HG02885 (cell line): ENCODE results near the gene CLCN6.

Source experiments
- ATAC-seq: cut with Tn5 transposase; IDR thresholded peaks from one replicate; pipeline ENCODE4 v1.9.1; 2021; ENCODE audit warnings: mild to moderate bottlenecking; ENCODE audit not compliant: unreplicated experiment, poor library complexity

The CLCN6 gene

DNA sequence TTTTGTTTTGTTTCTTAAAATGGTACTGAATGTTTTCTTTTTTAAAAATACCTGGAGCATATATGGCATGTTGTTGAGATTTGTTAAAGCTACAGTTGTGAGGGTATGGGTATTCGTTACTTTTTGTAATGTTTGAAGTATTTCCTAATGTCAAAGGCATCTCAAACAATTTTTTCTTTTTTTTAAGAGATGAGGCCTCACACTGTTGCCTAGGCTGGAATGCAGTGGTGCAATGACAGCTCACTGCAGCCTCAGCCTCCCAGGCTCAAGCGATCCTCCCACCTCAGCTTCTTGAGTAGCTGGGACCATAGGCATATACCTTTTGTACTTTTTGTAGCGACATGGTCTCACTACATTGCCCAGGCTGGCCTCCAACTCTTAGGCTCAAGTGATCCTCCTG lies 16.1 kb downstream of the CLCN6 start:
- ATAC-seq = no peak

DNA sequence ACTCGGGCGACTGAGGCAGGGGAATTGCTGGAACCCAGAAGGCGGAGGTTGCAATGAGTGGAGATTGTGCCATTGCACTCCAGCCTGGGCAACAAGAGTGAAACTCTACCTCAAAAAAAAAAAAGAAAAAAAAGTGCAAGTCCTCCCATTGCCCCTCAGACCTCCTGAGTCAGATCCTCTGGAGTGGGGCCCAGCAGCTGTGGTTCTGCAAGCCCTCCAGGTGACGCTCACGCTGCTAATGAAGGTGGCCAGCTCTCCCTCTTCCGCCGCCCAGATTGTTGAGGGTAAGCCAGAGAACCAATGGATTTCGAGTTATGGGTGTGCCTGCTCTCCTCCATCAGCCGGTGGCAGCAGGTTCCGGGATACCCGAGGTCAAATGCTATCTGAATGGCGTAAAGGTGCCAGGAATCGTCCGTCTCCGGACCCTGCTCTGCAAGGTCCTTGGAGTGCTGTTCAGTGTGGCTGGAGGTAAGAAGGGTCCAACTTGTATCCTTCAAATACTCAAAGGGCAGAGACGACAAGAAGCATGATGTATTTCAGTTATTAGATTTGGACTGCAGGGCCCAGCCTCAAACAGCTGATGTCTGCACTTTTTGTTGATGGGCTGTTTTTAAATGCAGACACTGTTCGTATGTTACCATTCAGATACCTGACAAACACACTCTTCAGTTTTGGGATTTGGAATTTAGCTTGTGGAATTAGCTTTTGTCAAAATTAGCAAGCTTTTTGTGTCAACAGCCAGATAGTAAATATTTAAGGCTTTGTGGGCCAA lies 17.6 kb downstream of the CLCN6 start:
- ATAC-seq = no peak

DNA sequence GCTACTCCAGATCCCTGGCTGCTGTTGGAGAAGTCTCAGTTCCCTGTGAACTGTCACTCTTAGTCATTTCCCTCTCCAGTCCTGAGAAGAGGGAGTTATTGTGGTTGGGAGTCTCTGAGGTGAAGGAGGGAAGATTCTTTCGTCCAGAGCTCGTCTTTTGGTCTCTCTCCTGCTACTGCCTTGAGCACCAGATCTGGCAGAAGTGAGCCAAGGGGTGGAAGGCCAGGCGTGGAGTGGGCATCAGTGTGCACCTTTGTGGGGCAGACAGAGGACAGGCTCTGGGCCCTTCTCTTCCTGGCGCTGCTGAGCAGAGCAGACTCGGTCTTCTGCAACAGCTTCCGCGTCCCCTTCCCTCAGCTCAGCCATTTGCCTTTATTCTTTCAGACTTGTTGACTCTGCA lies 19.1 kb downstream of the CLCN6 start:
- no peak for ATAC-seq

DNA sequence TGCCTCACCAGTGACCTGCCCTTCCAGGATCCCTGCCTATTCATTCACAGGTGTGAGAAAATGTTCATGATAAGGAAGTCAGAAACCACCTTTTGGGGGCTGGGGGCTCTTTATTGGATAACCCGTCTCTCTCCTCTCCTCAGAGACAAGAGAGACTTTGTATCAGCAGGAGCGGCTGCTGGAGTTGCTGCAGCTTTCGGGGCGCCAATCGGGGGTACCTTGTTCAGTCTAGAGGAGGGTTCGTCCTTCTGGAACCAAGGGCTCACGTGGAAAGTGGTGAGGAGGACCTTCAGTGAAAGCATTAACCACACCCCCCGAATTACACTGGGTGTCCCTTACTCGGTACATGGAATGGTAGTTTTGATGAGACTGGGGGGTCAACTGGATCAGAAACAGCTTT lies 21.0 kb downstream of the CLCN6 start:
- no peak for ATAC-seq

DNA sequence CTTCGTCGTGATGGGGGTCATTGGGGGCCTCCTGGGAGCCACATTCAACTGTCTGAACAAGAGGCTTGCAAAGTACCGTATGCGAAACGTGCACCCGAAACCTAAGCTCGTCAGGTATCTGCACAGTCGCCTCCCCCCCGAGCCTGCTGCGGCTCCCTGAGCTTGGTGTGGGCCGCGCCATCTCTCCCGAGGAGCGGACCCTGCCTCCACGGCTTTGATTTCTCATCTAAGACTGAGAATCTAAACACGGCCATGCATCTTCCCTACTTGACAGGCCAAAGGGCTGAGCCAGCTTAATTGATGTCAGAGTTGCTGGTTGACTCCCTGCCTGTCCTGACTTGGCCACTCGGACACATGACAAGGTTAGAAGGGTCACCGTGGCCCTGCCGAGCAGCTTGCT lies 22.5 kb downstream of the CLCN6 start:
- no peak for ATAC-seq

DNA sequence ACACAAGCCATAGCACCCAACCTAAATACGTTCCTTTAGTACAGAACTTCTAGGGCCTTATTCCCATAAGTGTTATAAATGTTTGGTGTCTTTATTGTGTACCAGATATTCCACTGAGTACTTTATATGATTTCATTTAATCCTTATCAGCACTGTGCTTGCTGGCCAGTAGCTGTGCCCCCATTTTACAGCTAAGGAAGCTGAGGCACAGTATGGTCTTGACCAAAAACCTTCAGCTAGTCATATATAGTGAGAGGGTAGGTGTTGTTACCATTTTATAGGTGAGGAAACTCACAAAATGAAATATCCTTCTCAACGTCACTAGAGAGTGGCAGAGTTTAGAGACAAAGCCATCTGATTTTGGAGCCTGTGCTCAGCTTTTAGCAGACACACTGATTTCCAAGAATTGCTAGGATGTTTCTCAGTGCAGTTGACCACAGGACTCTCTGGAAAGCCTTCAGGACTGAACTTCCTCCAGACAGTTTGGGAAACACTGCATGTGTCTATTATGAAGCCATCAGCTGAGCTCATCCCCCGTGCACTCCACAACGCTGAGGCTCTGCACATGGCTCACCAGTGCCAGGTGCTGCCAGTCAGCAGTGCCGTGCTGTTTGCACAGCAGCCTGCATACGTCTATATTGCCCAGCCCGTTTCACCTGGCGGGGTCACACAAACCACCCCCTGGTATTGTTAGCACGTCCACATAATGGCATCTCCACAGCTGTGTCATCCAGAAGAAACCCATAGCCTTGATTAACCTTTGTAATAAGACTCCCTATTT lies 26.1 kb downstream of the CLCN6 start:
- no peak for ATAC-seq

DNA sequence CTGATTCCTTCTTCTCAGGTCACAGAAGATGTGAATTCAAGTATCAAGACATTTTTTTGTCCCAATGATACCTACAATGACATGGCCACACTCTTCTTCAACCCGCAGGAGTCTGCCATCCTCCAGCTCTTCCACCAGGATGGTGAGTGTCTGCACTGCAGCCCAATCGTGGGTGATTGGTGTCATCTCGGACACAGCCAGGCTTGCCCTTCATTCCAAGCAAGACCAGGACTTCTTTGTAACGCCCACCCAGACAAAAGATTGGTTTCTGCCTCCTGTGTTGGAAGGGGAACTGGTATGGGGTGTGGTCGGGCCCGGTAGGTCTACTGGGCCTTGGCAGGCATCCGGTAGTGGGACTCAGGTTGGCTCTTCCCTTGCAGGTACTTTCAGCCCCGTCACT lies 27.5 kb downstream of the CLCN6 start:
- no peak for ATAC-seq

DNA sequence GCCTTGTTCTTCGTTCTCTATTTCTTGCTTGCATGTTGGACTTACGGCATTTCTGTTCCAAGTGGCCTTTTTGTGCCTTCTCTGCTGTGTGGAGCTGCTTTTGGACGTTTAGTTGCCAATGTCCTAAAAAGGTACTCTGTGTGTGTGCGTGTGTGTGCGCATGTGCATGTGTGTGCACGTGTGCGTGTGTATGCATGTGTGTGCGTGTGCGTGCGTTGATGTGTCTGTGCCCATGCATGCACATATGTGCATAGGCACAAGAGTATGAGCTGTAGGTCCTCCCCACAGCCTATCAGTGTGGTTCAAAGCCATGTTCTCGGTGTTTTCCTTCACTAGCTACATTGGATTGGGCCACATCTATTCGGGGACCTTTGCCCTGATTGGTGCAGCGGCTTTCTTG lies 27.9 kb downstream of the CLCN6 start:
- ATAC-seq = no peak

DNA sequence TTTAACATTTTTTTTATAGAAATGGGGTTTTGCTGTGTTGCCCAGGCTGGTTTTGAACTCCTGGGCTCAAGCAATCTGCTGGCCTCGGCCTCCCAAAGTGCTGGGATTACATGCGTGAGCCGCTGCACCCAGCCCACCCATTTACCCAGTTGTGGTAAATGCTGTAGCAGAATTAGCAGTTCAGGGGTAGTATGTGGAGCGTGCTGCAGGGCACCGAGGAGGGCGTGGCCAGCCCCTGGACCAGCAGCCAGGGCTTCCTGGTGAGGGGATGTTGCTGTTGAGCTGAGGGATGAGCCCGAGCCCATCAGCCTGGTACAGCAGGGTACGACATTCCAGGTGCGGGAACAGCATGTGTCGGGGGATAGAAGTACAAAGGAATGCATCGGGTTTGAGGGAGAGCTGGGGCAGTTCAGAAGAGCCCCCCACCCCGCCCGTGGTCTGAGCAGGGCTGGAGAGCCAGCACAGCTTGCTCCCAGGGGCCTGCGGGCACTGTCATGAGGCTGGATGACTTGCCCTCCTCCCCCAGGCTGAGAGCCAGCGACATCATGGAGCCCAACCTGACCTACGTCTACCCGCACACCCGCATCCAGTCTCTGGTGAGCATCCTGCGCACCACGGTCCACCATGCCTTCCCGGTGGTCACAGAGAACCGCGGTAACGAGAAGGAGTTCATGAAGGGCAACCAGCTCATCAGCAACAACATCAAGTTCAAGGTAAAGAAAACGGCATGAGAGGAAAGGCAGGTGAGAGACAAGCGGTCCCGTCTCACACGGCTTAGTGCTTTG lies 29.6 kb downstream of the CLCN6 start:
- ATAC-seq = no peak

DNA sequence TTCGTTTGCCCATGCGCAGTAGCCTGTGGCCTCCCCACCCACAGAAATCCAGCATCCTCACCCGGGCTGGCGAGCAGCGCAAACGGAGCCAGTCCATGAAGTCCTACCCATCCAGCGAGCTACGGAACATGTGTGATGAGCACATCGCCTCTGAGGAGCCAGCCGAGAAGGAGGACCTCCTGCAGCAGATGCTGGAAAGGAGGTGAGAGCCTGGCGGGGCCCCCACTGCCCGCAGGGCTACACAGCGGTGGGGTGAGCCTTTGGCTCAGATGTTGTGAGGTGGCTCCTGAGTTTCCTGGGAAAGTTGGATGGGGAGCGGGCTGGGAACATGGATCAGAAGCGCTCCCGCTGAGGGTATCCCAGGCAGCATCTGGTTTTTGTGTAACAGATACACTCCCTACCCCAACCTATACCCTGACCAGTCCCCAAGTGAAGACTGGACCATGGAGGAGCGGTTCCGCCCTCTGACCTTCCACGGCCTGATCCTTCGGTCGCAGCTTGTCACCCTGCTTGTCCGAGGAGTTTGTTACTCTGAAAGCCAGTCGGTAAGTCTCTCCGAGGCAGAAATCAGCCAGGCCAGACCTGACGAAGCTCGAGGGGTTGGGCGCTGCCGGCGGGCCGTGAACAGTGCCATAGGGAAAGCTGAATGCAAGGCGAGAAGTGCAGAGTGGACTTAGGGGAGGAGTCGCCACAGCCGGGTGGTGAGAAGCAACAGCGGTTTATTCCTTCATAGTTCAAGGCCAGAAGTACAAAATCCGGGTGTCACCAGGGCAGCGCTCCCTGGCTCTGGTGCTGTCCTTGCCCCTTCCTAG lies 31.2 kb downstream of the CLCN6 start:
- no peak for ATAC-seq

DNA sequence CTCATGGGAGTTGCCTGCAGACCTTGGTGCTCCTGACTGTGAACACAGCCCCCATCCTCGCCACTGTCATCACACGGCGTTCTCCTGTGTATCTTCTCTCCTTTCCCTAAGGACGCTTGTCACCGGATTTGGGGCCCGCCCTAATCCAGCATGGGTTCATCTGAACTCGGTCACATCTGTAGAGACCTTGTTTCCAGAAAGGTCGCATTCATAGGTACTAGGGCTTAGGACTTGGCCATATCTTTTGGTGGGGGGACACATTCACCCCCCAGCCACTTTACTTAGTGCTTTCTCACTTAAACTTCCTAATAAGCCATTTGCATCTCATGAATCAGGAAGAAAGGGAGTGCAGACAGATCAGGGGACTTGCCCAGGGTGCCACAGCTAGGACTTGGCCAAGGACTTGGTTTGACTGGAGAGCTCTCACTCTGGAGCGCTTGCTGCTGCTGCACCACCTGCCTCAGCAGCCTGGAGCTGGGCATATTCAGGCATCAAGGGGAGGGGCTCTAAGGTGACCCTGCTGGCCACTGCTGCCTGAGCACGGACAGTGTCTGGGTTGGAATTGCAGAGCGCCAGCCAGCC lies 31.9 kb downstream of the CLCN6 start:
- no peak for ATAC-seq

DNA sequence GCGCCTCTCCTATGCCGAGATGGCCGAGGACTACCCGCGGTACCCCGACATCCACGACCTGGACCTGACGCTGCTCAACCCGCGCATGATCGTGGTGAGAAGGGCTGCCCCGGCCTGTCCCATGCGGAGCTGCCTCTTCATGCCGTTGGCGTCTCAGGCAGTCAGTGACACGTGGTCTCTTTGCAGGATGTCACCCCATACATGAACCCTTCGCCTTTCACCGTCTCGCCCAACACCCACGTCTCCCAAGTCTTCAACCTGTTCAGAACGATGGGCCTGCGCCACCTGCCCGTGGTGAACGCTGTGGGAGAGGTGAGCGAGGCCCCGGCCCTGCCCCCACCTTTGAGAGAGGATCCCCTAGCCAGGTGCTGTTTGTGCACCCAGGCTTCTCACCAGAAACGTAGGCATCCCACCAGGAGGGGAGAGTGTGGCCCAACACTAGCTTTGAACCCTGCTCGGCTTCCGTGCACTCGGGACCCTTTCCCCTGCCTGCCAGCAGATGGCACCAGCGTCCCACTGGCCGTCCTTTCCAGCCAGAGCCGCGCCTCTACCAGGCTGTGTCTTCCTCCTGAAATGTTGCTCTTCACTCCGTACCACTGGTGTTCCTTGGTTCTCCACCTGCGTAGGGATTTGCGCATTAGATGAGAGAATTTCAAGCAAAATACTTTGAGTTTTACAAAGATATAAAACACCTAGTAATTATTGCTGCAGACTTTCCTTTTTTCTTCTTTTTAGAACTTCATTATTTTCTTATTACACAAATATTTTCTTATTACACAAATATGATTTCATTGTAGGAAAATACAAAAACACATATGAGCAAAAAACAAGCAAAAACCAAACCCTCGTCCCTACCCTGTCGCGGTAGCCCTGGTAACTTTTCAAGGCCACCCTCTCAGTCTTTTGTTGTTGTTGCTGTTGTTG lies 32.6 kb downstream of the CLCN6 start:
- ATAC-seq = peak; percentile 48

DNA sequence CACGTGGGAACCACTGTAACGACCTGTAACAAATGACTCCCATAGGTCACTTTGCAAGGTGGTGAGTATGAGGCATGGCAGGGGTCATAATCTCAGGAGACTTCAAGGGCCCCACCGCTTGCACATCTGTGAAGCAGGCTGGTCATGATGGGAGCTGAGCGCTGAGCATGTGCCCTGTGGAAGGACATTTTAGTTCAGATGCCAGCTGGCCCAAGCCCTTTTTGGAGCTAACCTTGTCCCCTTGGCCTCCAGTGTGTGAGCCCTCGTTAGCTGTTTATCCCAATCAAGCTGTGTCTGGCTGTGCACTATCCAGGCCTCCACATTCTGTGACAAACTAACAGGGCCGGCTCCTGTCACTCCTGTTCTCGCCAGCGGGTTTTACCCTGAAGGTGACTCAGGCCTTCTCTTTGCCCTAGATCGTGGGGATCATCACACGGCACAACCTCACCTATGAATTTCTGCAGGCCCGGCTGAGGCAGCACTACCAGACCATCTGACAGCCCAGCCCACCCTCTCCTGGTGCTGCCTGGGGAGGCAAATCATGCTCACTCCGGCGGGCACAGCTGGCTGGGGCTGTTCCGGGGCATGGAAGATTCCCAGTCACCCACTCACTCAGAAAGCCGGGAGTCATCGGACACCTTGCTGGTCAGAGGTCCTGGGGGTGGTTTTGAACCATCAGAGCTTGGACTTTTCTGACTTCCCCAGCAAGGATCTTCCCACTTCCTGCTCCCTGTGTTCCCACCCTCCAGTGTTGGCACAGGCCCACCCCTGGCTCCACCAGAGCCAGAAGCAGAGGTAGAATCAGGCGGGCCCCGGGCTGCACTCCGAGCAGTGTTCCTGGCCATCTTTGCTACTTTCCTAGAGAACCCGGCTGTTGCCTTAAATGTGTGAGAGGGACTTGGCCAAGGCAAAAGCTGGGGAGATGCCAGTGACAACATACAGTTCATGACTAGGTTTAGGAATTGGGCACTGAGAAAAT lies 34.0 kb downstream of the CLCN6 start:
- no peak for ATAC-seq

DNA sequence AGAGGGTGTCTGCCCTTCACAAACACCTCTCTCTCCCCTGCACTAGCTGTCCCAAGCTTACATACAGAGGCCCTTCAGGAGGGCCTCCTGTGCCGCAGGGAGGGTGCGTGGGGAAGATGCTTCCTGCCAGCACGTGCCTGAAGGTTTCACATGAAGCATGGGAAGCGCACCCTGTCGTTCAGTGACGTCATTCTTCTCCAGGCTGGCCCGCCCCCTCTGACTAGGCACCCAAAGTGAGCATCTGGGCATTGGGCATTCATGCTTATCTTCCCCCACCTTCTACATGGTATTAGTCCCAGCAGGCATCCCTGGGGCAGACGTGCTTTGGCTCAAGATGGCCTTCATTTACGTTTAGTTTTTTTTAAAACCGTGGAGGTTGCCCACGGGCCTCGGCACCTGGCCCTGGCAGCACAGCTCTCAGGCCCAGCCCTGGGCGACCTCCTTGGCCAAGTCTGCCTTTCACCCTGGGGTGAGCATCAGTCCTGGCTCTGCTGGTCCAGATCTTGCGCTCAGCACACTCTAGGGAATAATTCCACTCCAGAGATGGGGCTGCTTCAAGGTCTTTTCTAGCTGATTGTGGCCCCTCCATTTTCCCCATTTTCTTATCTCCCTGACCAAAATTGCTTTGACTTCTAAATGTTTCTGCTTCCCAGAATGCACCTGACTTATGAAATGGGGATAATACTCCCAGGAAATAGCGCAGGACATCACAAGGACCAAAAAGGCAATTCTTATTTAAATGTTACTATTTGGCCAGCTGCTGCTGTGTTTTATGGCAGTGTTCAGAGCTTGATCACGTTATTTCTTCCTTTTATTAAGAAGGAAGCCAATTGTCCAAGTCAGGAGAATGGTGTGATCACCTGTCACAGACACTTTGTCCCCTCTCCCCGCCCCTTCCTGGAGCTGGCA lies 35.5 kb downstream of the CLCN6 start:
- no peak for ATAC-seq

DNA sequence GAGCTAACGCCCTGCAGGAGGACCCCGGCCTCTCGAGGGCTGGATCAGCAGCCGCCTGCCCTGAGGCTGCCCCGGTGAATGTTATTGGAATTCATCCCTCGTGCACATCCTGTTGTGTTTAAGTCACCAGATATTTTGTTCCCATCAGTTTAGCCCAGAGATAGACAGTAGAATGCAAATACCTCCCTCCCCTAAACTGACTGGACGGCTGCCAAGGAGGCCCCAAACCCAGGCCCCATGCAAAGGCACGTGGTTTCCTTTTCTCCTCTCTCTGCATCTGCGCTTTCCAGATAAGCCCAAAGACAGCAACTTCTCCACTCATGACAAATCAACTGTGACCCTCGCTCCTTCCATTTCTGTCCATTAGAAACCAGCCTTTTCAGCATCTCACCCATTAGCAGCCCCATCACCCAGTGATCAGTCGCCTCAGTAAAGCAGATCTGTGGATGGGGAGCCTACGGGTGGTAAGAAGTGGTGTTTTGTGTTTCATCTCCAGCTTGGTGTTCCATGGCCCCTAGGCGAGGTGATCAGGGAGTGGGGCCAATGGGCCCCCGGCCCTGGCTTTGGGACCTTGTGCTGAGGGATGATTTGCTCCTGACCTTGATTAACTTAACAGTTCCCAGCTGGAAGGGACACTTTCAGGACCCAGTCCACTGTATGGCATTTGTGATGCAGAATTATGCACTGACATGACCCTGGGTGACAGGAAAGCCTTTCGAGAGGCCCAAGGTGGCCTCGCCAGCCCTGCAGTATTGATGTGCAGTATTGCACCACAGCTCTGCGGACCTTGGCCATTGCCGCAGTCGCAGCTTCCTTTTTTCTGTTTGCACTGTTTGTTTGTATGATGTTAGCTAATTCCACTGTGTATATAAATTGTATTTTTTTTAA lies 36.4 kb downstream of the CLCN6 start:
- ATAC-seq = no peak
